ENCODE results near the gene SDC1.

- TF ChIP-seq CTCF (IDR thresholded peaks at IDR 0.05; ENCODE audit: insufficient read depth, low read depth, low read length) (no peak), EZH2 (IDR thresholded peaks at IDR 0.05; ENCODE audit: insufficient read depth, low read length) (no peak)
These were observed 71.6 kb downstream of the SDC1 start for GRCh38 chr2:20153131-20153851.

All from astrocyte (in vitro differentiated cells and primary cell).